ENCODE results near the gene DTNB.
"Not testable (repeated sequence)": the region's sequence is repeated elsewhere in the genome, so short reads cannot be mapped to it uniquely, and the experiment has no call there.

Gene DTNB

DNA sequence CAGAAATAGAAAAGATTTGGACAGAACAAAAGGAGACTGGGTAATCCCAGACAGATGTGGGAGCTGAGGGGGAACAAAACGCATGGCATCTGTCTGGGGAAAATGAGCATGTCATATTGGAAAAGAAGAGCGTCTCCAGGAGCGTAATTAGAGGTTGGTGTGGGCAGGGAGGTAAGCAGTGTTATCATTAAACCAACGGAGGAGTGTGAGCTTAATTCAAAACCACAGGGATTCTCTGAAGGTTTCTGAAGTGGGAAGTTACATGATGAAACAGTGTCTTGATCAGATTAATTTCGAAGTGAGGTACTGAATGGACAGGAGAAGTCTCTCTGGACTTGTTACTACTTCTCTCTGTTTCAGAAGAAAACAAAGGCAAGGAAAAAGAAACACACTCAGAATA is 53.3 kb downstream of the DTNB start:
- no peak for DNase-seq

DNA sequence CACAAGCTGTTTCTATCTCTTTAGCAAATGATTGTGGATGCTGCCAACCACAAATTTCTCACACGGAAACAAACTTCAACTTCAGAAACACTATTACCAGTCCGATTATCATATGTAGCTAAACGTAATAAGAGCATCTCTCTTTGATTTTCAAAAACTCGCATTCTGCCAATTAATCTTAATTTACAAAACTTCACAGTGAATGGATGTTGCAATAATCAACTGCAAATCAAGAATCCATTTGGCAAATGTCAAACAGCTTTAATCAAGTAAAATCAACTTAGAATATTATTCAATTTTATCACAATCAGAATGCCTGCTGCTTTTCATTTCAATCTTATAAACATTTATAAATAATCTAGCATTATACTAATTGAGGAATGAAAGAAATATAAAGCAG is 54.2 kb downstream of the DTNB start:
- DNase-seq: no peak

DNA sequence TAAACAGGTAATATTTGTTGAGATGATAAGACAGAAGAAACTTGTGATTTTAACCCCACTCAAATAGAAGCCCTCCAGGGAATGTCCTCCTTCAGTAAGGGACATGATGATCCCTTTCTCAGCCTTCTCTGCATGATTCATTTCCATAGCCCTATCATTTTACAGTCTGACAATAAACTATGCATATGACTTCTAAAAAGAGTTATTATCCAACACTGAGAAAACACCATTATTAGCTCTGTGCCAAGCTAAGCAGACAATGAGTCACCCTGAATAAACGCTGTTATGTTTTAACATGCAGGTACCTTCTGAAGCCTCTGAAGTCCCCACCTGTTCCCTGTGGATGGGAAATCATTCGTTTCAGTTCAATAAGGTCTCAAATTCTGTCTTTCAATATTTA is 54.7 kb downstream of the DTNB start:
- DNase-seq: no peak

DNA sequence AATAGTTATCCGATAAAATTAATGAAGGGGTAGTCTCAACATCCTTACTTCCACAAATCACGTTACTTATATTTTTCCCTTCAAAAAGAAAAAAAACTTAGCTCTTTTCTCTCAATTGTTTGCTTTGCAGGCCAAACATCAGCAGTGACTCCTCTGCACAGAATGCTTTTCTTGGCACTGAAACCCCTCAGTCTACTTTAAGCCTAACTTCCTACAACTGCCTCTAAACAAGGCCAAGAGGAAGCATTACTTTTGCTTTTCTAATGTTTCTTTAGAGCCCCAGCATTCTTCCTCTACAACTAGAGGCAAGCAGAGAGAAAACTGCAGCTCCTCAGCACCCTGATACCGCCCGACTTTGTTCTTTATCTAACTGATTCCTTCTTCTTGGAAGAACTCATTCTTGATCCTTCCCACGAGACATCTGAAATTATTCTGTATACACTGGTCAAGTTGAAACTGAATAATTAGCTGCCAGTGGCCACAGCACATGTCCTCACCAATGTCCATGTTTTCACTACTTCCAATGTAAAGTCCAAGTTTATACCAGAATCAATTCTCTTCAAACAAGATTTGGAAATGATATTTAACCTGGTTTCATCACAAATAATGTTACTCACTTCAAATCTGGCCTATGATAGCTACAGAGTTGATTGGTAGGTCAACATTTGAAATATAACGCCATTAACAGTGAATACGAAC is 55.3 kb downstream of the DTNB start:
- no peak for DNase-seq

DNA sequence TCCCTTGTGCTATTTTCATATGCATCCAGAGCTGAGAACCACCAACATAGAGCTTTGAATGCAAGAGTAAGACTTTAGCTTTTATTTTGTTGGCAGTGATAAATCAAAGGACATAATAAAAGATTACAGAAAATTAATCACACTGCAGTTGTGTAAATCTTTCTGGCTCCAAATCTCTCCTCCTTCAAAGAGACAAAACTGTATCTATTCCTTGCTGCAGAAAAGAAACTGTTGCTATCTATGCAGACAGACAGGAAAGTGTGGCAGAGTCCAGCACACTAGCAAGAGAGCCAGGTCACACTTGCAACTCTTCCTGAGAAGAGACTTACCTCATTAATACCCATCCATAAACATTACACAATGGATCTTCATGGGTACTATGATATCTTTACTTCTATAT is 57.5 kb downstream of the DTNB start:
- no peak for DNase-seq

DNA sequence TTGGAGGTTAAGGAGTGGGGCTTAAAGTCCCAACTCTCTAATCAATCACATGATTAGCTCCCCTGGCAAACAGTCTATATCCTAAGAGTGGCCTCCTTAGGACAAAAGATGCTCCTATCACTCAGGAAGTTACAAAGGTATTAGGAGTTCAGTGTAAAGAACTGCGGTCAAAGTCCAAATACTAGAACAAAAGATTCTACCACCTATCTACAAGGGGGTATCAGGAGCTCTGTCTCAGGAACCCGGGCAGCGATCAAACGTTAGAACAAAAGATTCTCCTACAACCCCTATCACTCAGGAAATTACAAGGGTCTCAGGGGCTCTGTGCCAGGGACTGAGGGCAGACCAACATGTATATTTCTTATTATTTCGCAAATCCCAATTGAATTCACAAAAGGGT is 58.0 kb downstream of the DTNB start:
- no peak for DNase-seq

DNA sequence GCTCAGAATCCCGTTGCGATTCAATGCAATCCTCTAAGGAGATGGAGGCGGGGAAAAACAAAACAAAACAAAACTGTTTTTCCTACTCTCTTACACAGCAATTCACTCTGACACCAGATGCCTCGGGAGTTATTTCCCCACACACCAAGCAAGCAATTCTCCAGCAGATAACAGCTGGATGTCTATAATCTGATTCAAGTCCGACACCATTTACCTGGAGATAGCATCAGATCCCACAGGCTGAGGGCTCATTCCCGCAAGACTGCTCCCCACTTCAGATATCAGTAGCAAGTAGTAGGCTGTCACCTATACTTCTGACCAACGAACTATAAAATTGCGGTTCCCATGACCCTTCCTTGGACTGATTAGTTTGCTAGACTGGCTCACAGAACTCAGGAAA is 58.7 kb downstream of the DTNB start:
- no peak for DNase-seq

DNA sequence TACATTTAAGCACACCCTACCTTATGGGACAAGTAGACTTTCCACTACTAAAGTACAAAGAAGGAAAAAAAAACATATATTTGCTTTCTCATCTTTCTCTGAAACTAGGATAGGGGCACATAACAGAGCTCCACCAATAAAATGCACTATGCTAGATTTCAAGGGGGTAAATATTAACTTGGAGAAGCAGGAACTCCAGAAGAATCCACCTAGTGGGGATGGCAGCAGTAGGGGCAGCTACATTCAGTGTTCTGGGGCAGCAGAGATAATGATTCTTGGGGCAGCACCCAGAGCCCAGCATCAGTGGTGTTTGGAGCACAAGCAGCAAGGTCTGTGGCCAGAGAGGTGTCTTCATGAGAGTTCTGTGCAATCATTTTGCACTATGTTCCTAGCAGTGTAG is 64.7 kb downstream of the DTNB start:
- DNase-seq: no peak

DNA sequence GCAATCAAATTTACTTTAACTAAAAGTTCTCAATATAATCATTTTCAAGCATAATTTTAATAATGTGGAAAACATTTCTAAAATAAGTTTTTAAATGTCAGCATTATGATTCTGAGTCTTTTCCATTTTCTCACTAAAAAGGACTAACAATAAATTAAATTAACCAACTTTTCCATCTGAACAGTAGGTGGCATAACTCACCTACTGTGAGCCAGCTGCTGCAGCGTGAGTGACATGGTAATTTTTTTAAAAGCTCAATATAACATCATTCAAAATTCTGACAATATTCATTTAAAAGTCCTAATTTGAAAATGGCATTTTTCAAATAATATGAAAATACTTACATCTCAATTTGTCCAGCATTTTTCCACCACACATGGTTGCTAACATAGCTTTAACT is 66.5 kb downstream of the DTNB start:
- DNase-seq: no peak

DNA sequence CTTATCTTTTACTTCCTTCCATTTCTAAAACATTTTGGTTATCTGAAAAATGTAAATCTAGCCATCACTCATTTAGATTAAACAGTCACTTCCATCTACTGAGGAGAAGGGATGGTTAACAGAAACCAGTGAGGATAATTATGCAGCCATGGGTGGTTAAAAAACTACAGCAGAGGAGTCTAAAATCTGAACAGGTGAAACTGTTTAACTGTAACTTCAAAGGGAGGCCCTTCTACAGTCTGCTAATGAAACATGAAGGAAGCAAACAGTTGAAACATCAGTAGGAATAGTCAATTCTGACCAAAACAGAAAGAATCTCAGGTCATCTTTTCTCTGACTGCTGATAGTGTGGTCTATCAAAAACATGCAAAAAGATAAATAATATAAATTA is 71.0 kb downstream of the DTNB start:
- no peak for DNase-seq

DNA sequence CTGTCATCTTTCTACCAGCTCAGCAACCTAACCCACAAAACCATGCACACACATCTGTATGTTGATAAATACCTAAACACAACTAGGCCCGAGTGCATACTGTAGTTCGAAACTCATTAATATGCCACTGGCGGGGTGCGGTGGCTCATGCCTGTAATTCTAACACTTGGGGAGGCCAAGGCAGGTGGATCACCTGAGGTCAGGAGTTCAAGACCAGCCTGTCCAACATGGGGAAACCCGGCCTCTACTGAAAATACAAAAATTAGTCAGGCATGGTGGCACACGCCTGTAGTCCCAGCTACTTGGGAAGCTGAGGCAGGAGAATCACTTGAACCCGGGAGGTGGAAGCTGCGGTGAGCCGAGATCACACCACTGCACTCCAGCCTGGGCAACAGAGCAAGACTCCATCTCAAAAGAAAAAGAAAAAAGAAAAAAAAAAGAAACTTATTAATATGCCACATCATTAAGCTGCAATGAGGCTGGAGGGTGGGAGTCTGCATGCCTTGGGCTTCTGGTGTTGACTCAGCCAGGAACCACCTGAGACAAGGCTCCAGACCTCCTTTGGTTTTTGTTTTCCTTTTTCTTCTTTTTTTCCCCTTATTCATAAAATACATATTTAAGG is 71.6 kb downstream of the DTNB start:
- not testable (repeated sequence) for DNase-seq

DNA sequence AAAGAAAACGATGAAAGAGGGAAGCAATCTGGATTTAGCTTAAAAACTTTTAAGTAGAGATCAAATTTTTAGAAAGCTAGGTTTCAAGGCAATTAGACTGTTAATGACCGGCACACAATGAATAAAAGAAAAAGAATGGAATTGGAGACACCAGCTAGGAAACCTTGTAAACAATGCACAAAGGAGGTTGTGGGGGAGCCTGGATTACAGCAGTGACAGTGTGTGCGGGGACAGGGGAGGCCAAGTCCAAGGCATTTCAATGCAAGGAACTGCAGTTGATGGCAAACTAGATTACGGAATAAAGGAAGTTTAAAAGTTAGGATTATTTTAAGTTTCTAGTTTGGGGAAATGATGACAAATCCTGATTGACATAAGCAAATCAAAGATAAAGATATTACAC is 74.5 kb downstream of the DTNB start:
- DNase-seq: no peak

DNA sequence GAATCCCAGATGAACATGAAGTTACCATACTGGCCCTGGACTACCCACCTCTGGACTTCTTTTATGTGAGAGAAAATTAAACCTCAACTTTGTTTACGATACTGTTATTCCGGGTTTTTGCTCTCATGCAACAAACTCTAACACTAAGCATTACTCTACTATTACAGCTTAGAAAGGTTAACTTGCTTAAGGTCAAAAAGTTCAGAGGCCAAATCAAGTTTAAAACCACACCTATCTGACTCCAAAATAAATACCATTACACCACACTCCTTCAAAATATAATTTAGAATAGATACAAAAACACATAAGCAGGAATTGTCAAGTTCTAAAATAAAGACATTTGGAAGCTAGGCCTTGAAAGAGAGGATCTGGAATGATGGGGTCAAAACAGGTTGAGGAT is 75.0 kb downstream of the DTNB start:
- DNase-seq: no peak

DNA sequence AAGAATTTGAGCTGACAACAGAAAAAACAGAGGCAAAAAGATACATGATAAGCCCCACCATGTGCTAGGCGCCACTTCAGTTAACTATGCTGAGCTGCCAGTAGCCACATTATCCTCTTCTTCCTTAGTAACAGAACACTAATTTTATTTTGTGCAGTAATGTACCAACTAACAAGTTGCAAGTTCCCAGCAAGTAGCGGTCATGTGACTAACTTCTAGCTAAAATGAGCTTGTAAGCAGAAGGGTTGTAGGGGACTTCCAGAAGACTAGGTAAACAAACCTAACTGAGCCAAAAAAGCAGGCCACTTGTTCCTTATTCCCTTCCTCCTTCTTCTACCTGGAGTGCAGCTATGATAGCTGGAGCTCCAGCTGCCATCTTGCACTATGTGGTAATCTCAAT is 75.5 kb downstream of the DTNB start:
- no peak for DNase-seq

DNA sequence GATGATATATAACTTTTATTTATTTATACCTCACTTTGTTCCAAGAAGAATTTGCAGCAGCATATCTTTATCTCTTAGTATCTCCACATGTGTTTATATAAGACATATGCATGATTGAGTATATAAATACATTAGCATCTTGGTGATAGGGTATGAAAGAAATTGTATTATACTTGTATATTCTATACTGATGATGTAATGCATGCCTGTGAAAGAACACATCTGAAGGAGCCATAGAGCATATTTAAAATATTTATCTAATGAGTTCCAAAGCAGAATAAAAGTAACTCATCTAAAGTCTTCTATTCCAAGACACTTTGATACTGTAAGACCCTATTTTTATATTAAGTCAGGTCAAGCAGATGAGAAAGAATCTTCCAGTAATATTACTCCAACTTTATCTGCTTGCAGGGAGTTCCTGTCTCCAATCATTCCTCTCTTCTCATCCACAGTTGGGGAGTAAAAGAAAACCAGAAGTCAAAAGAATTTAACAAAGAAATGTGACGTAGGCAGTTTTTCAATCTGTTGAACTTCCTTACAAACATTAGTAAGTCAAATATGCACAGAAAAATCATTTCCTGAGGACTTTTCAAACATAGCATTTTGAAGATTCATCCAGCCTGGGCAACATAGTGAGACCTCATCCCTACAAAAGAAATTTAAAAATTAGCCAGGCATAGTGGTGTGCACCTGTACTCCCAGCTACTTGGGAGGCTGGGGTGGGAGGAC is 76.7 kb downstream of the DTNB start:
- DNase-seq: no peak

DNA sequence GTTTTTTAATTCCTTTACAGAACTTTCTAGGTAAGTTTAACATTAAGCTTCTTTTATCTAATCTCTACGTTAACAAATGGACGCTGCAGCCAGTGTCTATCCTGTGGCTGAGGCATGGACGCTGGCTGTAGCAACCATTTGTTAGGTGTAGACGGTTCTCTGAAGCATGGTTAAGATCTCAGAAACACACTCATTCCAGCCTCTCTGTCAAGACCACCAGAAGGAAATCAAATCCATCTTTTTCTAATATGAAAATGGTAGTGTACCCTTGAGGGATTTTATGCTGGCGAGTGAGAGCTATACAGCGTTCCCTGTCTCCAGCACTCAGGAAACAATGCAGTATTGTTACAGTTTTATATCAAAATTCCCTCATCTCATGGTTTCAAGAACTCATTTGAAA is 78.0 kb downstream of the DTNB start:
- DNase-seq: no peak

DNA sequence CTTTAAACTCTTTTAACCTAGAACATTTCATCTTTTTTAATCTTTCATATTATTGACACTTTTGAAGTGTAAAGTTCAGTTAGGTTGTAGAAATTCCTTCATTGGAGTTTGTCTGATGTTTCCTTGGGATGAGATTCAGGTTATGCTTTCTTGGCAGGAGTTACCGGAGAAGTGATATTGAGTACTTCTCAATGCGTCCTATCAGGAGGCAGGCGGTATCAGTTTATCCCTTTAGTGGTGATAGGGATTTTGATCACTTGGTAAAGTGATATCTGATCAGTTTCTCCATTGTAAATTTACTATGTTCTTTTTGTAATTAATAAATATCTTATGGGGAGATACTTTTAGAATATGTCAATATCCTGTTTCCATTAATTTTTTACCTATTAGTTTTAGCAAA is 78.4 kb downstream of the DTNB start:
- DNase-seq: no peak

DNA sequence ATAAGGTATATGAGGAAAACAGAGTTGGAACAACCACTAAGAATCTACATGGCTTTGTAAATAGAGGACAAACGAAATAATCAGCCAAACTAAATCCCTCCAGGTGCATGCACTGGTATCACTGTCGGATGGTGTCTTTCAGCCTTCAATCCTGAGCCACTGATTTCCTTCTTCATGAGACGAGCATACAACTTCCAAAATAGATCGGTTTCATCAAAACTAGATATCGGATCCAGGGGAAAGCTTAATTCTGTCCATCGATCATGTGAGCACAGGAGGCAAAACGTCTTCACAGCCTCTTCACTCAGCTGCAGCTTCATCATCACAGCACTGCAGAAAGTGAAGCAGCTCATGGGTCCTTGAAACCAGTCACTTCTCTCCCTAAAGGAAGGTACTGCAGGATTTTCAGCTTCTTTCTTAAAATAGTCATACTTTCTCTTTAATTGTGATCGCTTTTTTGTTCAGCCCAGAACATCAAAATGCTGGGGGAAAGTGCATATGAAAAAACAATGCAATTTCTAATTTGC is 80.5 kb downstream of the DTNB start:
- DNase-seq: no peak

DNA sequence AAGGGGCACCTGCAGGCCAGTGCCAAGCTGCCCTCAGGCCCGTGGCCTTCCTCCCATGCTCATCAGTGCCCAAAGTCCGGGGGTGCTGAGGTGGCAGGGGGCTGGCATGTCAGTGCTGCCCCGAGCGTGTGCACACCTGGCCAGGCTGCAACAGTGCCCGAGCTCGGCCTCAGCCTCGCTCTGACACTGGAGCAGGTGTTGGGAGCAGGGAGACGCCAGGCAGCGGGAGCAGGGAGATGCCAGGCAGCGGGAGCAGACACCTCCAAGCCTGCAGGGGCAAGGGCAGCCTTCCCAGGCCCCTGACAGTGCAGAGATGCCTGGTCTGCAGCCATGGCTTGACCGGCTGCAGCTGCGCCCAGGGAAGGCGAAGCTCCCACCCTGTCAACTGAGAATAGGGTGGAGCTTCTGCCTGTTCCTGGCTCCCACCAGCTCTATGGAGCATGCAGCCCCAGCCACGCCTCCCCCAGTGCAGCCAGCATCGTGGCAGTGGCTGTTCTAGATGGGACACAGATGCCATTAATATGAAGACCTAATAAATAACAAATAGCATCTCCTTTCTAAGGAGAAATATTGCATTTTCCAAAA is 82.4 kb downstream of the DTNB start:
- DNase-seq: no peak

DNA sequence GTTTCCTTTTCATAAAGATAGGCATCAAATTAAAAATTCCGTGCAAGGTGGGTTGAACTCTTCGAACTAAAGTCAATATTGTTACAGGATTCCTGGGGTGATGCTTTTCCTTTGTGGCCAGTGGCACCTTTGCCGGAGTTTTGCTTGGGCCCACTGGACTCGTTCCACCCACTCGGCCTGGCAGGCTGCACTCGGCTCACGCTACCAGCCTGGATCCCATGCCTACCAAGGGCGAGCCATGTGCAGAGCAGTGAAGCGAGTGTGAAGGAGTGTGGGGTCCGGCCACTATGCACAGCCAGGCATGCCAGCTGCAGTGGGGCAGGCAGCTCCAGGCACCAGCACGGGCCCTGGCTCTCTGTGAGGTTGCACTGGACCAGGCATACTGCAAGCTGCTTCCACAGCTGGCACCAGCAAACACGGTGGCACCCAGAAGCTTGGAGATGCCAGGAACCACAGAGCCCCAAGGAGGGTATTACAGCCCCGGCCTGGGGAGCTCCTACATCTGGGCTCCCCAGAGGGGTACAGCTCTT is 83.6 kb downstream of the DTNB start:
- no peak for DNase-seq

DNA sequence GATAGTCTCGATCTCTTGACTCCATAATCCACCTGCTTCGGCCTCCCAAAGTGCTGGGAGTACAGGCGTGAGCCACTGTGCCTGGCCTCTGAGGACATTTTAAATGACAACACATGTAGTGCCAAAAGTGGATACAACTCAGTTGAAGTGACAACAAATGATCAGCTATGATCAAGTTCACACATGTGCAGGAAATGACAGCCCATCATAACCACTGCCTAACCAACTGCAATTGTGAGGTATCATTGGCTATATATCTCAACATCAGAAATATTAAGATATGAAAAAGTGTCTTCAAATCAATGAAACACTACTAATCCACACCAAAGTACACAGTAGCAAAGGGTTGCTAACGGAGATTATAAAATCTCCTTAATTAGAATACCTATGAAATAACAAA is 84.8 kb downstream of the DTNB start:
- DNase-seq: no peak

DNA sequence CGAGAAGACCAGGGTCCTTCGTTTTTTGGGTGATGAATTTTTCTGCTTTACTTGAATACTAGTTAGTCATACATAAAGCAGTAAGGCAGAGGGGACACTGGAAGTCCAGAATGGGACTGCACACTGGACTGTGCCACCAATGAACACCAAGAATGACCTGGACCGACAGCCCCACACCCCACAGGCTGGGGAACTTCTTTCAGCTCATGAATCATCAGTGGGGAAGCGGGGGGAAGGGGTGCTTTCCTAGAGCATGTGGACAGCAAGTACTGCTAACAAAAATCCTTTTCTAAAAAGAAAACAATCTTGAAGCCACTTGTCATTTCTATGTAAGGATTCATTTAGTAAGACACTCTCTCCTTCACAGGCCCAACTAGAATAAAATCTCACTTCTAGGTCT is 86.0 kb downstream of the DTNB start:
- DNase-seq: no peak

DNA sequence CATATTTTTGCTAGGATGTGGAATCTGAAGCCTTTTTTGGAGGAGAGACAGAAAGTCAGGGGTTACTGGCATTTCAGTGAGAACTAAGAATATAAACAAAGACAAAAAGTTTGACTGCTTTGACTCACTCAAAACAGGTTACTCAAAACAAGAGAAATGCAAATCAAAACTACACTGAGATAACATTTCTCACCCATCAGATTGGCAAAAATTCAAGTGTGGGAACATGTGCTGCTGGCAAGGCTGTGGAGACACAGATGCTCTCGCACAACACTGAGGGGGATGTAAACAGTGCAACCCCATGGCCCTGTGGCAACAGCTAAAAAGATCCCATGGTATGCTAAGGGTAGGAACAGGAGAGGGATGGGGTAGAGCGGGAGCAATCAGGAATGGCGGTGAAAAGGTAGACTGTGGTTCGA is 86.6 kb downstream of the DTNB start:
- no peak for DNase-seq

DNA sequence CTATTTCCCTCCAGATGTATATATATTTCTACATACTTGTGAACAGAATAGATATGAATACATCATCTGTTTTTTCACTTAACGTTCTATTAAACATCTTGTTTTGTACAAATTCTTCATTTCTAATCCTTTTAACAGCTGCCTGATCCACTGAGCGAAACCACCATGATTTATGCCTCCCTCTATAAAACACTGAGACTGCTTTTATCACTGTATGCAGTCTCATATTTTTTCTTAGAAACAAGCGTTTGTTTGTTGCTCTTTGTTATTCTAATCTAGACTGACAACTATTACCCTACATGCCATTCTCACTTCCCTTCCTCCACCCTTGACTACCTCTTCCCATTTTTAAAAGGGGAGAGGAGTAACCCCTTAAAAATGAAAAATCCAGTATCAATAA is 88.2 kb downstream of the DTNB start:
- DNase-seq: no peak

Data from activated CD8-positive, alpha-beta memory T cell treated with anti-CD3 and anti-CD28 coated beads, Interleukin-2, amount 50 U/mL, for 48 hours (primary cell).